MM.1S (cell line): ENCODE data around the gene CMTM3.
"Not testable (repeated sequence)": the region's sequence is repeated elsewhere in the genome, so short reads cannot be mapped to it uniquely, and the experiment has no call there.

Experiments
- DNase-seq: peaks from one replicate; pipeline ENCODE4 v3.0.0-alpha.2; 2015
- H2AFZ ChIP-seq: fragments of 300-600 bp; sonication (generic); 2 replicates; pipeline ENCODE4 v1.6.0; 2016; ENCODE audit warnings: antibody characterized with exemption, low read length
- H3F3A ChIP-seq: fragments of 300-600 bp; sonication (generic); 2 replicates; pipeline ENCODE4 v1.6.1; 2016; ENCODE audit warnings: mild to moderate bottlenecking, antibody characterized with exemption, low read length, moderate library complexity, mixed read lengths; ENCODE audit not compliant: insufficient read depth
- H3K27ac ChIP-seq: fragments of 300-600 bp; sonication (generic); 2 replicates; pipeline ENCODE4 v1.5.1; 2016; ENCODE audit warnings: mild to moderate bottlenecking, low read length
- H3K27me3 ChIP-seq: fragments of 300-600 bp; sonication (generic); replicated peaks from 2 replicates; pipeline ENCODE4 v1.6.0; 2016; ENCODE audit warnings: low read length; ENCODE audit not compliant: insufficient read depth
- H3K36me3 ChIP-seq: fragments of 300-600 bp; sonication (generic); replicated peaks from 2 replicates; pipeline ENCODE4 v1.6.1; 2016; ENCODE audit warnings: mild to moderate bottlenecking, low read length, mixed read lengths; ENCODE audit not compliant: insufficient read depth
- H3K4me1 ChIP-seq: fragments of 300-600 bp; sonication (generic); 2 replicates; pipeline ENCODE4 v1.6.1; 2016; ENCODE audit warnings: low read length, mixed read lengths
- H3K4me2 ChIP-seq: fragments of 300-600 bp; sonication (generic); 2 replicates; pipeline ENCODE4 v1.6.0; 2016; ENCODE audit warnings: low read depth, low read length
- H3K4me3 ChIP-seq: fragments of 300-600 bp; sonication (generic); 2 replicates; pipeline ENCODE4 v1.5.1; 2016; ENCODE audit warnings: low read length, mixed read lengths
- H3K79me2 ChIP-seq: fragments of 300-600 bp; sonication (generic); 2 replicates; pipeline ENCODE4 v1.6.1; 2016; ENCODE audit warnings: mixed run types, low read length, mixed read lengths
- H3K9ac ChIP-seq: fragments of 300-600 bp; sonication (generic); 2 replicates; pipeline ENCODE4 v1.6.1; 2016; ENCODE audit warnings: low read length, mixed read lengths
- H3K9me2 ChIP-seq: fragments of 300-600 bp; sonication (generic); replicated peaks from 2 replicates; pipeline ENCODE4 v1.6.1; 2016; ENCODE audit warnings: mild to moderate bottlenecking, low read length, mixed read lengths; ENCODE audit not compliant: insufficient read depth
- H3K9me3 ChIP-seq: fragments of 300-600 bp; sonication (generic); replicated peaks from 2 replicates; pipeline ENCODE4 v1.6.1; 2016; ENCODE audit warnings: mild to moderate bottlenecking, low read length, mixed read lengths; ENCODE audit not compliant: insufficient read depth
- H4K20me1 ChIP-seq: fragments of 300-600 bp; sonication (generic); 2 replicates; pipeline ENCODE4 v1.6.1; 2016; ENCODE audit warnings: mild to moderate bottlenecking, low read length, moderate library complexity, mixed read lengths; ENCODE audit not compliant: insufficient read depth
- EZH2 ChIP-seq: fragments of 300-600 bp; sonication (generic); optimal IDR thresholded peaks from 2 replicates; pipeline ENCODE3; 2017; ENCODE audit warnings: low read depth, mild to moderate bottlenecking, antibody characterized with exemption, low read length, mixed read lengths
- EZH2phosphoT487 ChIP-seq: fragments of 300-600 bp; sonication (generic); IDR thresholded peaks from 2 replicates; pipeline ENCODE4 v1.6.1; 2018; ENCODE audit warnings: antibody characterized with exemption, low read length
- TF ChIP-seq, protein P1 (sequence below): fragments of 300-600 bp; sonication (generic); IDR thresholded peaks from 2 replicates; pipeline ENCODE4 v1.5.1; 2016; ENCODE audit warnings: antibody characterized with exemption, low read length, mixed read lengths

The CMTM3 gene

DNA sequence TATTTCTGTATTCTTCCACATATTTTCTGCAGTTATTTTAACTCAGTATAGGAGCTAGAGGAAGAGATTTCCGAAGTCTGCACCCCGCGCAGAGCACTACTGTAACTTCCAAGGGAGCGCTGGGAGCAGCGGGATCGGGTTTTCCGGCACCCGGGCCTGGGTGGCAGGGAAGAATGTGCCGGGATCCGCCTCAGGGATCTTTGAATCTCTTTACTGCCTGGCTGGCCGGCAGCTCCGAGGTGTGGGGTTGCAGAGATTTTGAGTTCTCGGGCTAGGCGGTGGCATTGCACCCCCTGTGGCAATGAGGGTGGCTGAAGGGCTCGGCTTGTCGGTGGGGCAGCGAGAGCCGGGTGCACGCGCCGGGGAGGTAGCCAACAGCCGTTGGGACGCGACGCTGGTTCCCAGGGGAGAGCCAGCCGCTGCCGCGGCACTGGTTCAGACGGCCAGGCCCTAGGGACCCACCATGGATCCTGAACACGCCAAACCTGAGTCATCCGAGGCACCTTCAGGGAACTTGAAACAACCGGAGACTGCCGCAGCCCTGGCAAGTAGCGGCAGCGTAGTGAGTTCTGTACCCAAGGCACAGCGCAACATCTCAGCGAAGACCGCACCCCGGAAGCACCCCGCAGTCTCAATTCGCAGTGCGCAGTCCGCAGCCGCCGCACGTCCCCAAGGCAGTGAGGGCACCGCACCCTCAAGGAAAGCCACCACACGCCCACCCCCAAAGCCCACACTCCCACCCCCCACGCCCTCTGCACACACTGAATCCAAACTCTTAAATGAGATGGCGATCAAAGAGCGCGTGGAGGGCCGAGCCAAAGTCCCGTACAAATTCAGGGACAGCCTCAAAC is 38.2 kb upstream of the CMTM3 start, which contains the start of gene CMTM1:
CMTM1 (plus strand) TSS at position 389 of the 851 bp plus-strand sequence; CDS start at position 464, 75 bp downstream.
- no peak within 1 kb of the TSS for H3K4me3 ChIP-seq
- H2AFZ ChIP-seq, result no peak within 1 kb of the TSS
- no peaks in the 10 kb centered on the region for H3K9me3 ChIP-seq
- TF ChIP-seq, protein P1, sequence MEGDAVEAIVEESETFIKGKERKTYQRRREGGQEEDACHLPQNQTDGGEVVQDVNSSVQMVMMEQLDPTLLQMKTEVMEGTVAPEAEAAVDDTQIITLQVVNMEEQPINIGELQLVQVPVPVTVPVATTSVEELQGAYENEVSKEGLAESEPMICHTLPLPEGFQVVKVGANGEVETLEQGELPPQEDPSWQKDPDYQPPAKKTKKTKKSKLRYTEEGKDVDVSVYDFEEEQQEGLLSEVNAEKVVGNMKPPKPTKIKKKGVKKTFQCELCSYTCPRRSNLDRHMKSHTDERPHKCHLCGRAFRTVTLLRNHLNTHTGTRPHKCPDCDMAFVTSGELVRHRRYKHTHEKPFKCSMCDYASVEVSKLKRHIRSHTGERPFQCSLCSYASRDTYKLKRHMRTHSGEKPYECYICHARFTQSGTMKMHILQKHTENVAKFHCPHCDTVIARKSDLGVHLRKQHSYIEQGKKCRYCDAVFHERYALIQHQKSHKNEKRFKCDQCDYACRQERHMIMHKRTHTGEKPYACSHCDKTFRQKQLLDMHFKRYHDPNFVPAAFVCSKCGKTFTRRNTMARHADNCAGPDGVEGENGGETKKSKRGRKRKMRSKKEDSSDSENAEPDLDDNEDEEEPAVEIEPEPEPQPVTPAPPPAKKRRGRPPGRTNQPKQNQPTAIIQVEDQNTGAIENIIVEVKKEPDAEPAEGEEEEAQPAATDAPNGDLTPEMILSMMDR, result no peak
- no peak for TF ChIP-seq EZH2phosphoT487
- TF ChIP-seq EZH2, result no peak
- no peaks in the 10 kb centered on the region for H3K4me1 ChIP-seq
- no peak for DNase-seq
- H3K9me2 ChIP-seq, result no peaks in the 10 kb centered on the region
- H4K20me1 ChIP-seq, result no peaks in the 10 kb centered on the region
- no peak within 1 kb of the TSS for H3K27ac ChIP-seq
- H3K27me3 ChIP-seq, result no peaks in the 10 kb centered on the region
- no peak within 1 kb of the TSS for H3K4me2 ChIP-seq
- peaks cover 18% of the 10 kb centered on the region for H3K36me3 ChIP-seq
- H3K9ac ChIP-seq, result no peak within 1 kb of the TSS
- 0 out of 2 replicates have a peak, but pooled peaks cover 5% of the 10 kb centered on the region for H3F3A ChIP-seq
- peaks cover 48% of the 10 kb centered on the region for H3K79me2 ChIP-seq

DNA sequence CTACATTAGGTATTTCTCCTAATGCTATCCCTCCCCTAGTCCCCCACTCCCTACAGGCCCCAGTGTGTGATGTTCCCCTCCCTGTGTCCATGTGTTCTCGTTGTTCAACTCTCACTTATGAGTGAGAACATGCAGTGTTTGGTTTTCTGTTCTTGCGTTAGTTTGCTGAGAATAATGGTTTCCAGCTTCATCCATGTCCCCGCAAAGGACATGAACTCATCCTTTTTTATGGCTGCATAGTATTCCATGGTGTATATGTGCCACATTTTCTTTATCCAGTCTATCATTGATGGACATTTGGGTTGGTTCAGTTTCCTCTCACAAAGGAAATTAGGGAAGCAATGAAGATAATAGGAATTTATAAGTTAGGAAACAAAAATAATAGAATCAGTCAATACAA is 37.2 kb upstream of the CMTM3 start:
- H3K4me1 ChIP-seq, DNase-seq, H3K9me3 ChIP-seq, H4K20me1 ChIP-seq, H3K4me2 ChIP-seq, H3K4me3 ChIP-seq, H3K27me3 ChIP-seq, H3K27ac ChIP-seq, H3K9me2 ChIP-seq, H3F3A ChIP-seq, H3K9ac ChIP-seq, H2AFZ ChIP-seq: not testable (repeated sequence)
- Histone ChIP-seq H3K36me3 (peaks cover 18% of the 10 kb centered on the region), H3K79me2 (peaks cover 38% of the 10 kb centered on the region)

DNA sequence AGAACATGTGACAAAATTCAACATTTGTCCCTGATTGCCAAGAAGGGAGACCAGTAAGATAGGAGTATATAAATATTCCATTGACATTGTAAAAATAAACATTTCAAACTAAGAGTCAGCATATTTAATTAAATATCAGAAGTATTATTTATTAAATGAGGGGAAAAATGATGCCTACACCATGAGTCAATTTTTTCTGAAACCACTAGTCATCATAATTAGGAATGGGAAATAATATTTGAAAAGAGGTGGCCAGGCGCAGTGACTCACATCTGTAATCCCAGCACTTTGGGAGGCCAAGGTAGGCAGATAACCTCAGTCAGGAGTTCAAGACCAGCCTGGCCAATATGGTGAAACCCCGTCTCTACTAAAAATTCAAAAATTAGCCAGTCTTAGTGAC is 36.1 kb upstream of the CMTM3 start:
- no peaks in the 10 kb centered on the region for H3K4me1 ChIP-seq
- no peak overlapping the region for H3K4me2 ChIP-seq
- H3K9me3 ChIP-seq, result no peaks in the 10 kb centered on the region
- H3K9ac ChIP-seq, result no peak overlapping the region
- H3K27me3 ChIP-seq, result no peaks in the 10 kb centered on the region
- peaks cover 27% of the 10 kb centered on the region for H3K79me2 ChIP-seq
- no peak for DNase-seq
- no peaks in the 10 kb centered on the region for H4K20me1 ChIP-seq
- H3K27ac ChIP-seq, result no peak overlapping the region
- H2AFZ ChIP-seq, result no peak overlapping the region
- no peaks in the 10 kb centered on the region for H3K9me2 ChIP-seq
- TF ChIP-seq, protein P1, result no peak
- TF ChIP-seq EZH2phosphoT487, result no peak
- TF ChIP-seq EZH2, result no peak
- H3F3A ChIP-seq, result 0 out of 2 replicates have a peak, but pooled peaks cover 5% of the 10 kb centered on the region
- no peak overlapping the region for H3K4me3 ChIP-seq
- peaks cover 14% of the 10 kb centered on the region for H3K36me3 ChIP-seq

DNA sequence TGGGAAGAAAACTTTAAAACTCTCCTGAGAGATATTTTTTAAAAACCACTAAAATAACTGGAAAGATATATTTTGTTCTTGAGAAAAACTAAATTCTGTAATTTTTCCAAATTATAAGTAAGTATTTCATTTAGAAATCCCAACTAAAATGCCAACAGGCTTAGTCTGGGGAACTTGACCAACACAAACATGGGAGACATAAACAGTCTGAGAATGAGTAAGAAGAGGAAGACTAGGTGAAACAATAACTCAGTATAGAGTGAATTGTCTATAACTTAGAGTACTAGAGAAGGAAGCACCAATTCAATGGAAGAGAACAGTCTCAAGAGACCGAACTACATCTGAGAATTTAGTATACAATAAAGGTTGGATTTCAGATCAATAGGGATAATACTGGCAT is 35.4 kb upstream of the CMTM3 start:
- no peaks in the 10 kb centered on the region for H3K9me2 ChIP-seq
- DNase-seq, result no peak
- no peaks in the 10 kb centered on the region for H4K20me1 ChIP-seq
- peaks cover 9% of the 10 kb centered on the region; the same call in 1 of the 2 replicates for H3K36me3 ChIP-seq
- H3K4me2 ChIP-seq, result no peak overlapping the region
- no peak overlapping the region for H3K9ac ChIP-seq
- no peaks in the 10 kb centered on the region for H3K27me3 ChIP-seq
- no peaks in the 10 kb centered on the region for H3K4me1 ChIP-seq
- peaks cover 19% of the 10 kb centered on the region for H3K79me2 ChIP-seq
- H3K4me3 ChIP-seq, result no peak overlapping the region
- H3F3A ChIP-seq, result 0 out of 2 replicates have a peak, but pooled peaks cover 5% of the 10 kb centered on the region
- no peaks in the 10 kb centered on the region for H3K9me3 ChIP-seq
- no peak overlapping the region for H3K27ac ChIP-seq
- no peak for TF ChIP-seq EZH2phosphoT487
- TF ChIP-seq, protein P1, result no peak
- H2AFZ ChIP-seq, result no peak overlapping the region
